A549 (cell line): ENCODE results near the gene RANBP9.

Source experiments
- EP300 ChIP-seq, 2 experiments: fragments of >200 bp; sonication (Bioruptor Twin); formaldehyde crosslinking; IDR thresholded peaks; 2 replicates in 1 of 2; 3 replicates in 1 of 2; pipeline ENCODE4 v1.6.1; 2016 to 2017
- MYC ChIP-seq: IDR thresholded peaks from 2 replicates; pipeline ENCODE4 v1.6.1; 2012; ENCODE audit warnings: mild to moderate bottlenecking, inconsistent platforms, low read length, improper control_type of control experiment, borderline replicate concordance
- POLR2A ChIP-seq: IDR thresholded peaks from 2 replicates; pipeline ENCODE4 v1.6.1; 2012; ENCODE audit warnings: mild to moderate bottlenecking, low read length
- TF ChIP-seq, protein P1 (sequence below): fragments of 450-650 bp; IDR thresholded peaks from 2 replicates; pipeline ENCODE4 v1.6.1; 2014; ENCODE audit warnings: antibody characterized with exemption
- TF ChIP-seq, protein P2 (sequence below): fragments of >200 bp; sonication (Bioruptor Twin); formaldehyde crosslinking; IDR thresholded peaks from 3 replicates; pipeline ENCODE4 v1.5.1; 2016

DNA sequence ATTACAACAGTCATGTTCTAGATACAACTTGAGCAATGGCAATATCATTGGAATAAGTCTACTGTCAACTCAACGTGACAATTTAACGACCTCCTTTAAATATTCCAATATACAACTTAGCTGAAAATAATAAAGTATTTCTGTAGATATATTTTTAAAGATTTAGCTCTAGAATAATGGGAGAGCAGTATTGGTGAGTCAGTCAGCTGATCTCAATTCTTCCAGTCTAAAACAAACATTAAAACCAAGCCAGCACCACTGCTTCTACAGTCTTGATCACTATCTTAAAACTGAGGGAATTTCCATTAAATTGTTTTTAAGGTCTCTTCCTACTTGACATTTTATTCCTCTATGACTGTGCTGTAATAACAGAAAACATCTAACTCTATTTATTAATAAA, 58.3 kb downstream of the RANBP9 start:
- TF ChIP-seq, protein P1, sequence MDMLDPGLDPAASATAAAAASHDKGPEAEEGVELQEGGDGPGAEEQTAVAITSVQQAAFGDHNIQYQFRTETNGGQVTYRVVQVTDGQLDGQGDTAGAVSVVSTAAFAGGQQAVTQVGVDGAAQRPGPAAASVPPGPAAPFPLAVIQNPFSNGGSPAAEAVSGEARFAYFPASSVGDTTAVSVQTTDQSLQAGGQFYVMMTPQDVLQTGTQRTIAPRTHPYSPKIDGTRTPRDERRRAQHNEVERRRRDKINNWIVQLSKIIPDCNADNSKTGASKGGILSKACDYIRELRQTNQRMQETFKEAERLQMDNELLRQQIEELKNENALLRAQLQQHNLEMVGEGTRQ, result no peak
- TF ChIP-seq EP300 (IDR thresholded peaks at IDR 0.05) (no peak), POLR2A (no peak), MYC (no peak)
- TF ChIP-seq, protein P2, sequence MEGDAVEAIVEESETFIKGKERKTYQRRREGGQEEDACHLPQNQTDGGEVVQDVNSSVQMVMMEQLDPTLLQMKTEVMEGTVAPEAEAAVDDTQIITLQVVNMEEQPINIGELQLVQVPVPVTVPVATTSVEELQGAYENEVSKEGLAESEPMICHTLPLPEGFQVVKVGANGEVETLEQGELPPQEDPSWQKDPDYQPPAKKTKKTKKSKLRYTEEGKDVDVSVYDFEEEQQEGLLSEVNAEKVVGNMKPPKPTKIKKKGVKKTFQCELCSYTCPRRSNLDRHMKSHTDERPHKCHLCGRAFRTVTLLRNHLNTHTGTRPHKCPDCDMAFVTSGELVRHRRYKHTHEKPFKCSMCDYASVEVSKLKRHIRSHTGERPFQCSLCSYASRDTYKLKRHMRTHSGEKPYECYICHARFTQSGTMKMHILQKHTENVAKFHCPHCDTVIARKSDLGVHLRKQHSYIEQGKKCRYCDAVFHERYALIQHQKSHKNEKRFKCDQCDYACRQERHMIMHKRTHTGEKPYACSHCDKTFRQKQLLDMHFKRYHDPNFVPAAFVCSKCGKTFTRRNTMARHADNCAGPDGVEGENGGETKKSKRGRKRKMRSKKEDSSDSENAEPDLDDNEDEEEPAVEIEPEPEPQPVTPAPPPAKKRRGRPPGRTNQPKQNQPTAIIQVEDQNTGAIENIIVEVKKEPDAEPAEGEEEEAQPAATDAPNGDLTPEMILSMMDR, result no peak
